Vagina (tissue), 2 donors: Measurements from ENCODE around the gene HPGDS. TPM values are rescaled to one million over a fixed set of nuclear protein-coding genes. Genes with fewer than 3 reads are reported as not detected.
"Not testable (repeated sequence)": the region's sequence is repeated elsewhere in the genome, so short reads cannot be mapped to it uniquely, and the experiment has no call there.

ENCODE experiments used
- DNase-seq, 2 donors: peaks; one replicate each; pipeline ENCODE4 v3.0.0-alpha.2; 2017; ENCODE audit errors: extremely low spot score in 2 of 2
- H3K27ac ChIP-seq: fragments of 200-600 bp; sonication (generic); one replicate; pipeline ENCODE4 v1.5.1; 2019
- H3K27me3 ChIP-seq: fragments of 200-600 bp; sonication (generic); one replicate; pipeline ENCODE4 v1.5.1; 2019
- H3K36me3 ChIP-seq, 2 donors: fragments of 200-600 bp; sonication (generic); one replicate each; pipeline ENCODE4 v1.5.1; 2017 to 2019
- H3K4me1 ChIP-seq: fragments of 200-600 bp; sonication (generic); one replicate; pipeline ENCODE4 v1.5.1; 2019
- H3K4me3 ChIP-seq, 2 donors: fragments of 200-600 bp; sonication (generic); 1 replicate in 1 of 2; 2 replicates in 1 of 2; pipeline ENCODE4 v1.5.1; 2016 to 2019
- H3K9me3 ChIP-seq: fragments of 200-600 bp; sonication (generic); one replicate; pipeline ENCODE4 v1.5.1; 2019
- POLR2A ChIP-seq, 2 donors: fragments of 450-650 bp; IDR thresholded peaks; one replicate each; pipeline ENCODE4 v1.6.1; 2017; ENCODE audit warnings: antibody characterized with exemption in 2 of 2, mild to moderate bottlenecking in 2 of 2, moderate library complexity in 2 of 2
- POLR2AphosphoS5 ChIP-seq, 2 donors: sonication (generic); formaldehyde crosslinking; IDR thresholded peaks; one replicate each; pipeline ENCODE4 v1.9.0; 2017; ENCODE audit warnings: antibody characterized with exemption in 2 of 2, mild to moderate bottlenecking in 2 of 2, low read depth in 1 of 2; ENCODE audit not compliant: insufficient read depth in 1 of 2
- intact Hi-C: fragments of 100-400 bp; cut with DNase I; formaldehyde crosslinking; loops from one replicate; pipeline ENCODE4 v1.15.1; 2023
- total RNA-seq: library from RNA; depleted of rRNA; stranded (reverse); fragments of >200 nt; gene quantifications from one replicate; pipeline ENCODE4 v1.2.3, GENCODE V29; 2016
- TF ChIP-seq, protein P1 (sequence below), 3 experiments: fragments of 450-650 bp in 2 of 3; fragments of 200-600 bp in 1 of 3; sonication (generic) in 1 of 3; IDR thresholded peaks; one replicate each; pipeline ENCODE4 v1.5.1; 2017 to 2019; ENCODE audit warnings: antibody characterized with exemption in 3 of 3, mild to moderate bottlenecking in 2 of 3, moderate library complexity in 2 of 3

HPGDS gene
- total RNA-seq, 1 donor from 2014 or later: 0.98 TPM

DNA sequence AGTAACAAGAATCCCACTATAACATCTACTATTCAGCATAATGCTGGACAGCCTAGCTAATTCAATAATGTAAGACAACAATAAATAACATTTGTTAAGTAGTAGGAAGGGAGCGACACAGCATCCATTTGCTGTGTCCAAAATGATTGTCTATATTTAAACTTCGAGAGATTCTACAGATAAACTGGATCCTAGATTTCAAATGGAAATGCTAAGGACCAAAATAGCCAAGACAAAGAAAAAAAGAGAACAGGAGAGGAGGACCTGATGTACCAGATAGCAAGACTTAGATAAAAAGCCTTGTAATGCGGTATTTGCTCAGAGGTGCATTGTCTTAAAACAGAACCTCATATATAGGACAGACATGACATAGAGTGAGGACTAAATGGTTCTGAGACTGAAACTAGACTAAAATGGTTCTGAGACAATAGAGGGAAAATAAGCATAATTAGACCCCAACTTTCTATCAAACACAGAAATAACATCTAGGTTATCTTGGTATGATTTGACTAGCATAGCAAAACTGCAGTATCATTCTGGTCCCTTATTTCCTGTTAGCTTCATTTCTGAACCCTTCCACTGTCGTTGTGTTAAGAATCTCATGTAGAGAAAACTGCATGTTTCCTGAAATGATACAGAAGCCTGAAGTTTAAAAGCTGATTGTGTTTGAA, 3.8 kb downstream of the HPGDS start:
- TF ChIP-seq POLR2A (IDR thresholded peaks at IDR 0.05): no peak
- TF ChIP-seq, protein P1, sequence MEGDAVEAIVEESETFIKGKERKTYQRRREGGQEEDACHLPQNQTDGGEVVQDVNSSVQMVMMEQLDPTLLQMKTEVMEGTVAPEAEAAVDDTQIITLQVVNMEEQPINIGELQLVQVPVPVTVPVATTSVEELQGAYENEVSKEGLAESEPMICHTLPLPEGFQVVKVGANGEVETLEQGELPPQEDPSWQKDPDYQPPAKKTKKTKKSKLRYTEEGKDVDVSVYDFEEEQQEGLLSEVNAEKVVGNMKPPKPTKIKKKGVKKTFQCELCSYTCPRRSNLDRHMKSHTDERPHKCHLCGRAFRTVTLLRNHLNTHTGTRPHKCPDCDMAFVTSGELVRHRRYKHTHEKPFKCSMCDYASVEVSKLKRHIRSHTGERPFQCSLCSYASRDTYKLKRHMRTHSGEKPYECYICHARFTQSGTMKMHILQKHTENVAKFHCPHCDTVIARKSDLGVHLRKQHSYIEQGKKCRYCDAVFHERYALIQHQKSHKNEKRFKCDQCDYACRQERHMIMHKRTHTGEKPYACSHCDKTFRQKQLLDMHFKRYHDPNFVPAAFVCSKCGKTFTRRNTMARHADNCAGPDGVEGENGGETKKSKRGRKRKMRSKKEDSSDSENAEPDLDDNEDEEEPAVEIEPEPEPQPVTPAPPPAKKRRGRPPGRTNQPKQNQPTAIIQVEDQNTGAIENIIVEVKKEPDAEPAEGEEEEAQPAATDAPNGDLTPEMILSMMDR (IDR thresholded peaks at IDR 0.05): no peak
- TF ChIP-seq POLR2AphosphoS5 (IDR thresholded peaks at IDR 0.05; ENCODE audit: insufficient read depth in 1 of 2, low read depth in 1 of 2): no peak
- H3K36me3 ChIP-seq: no peaks in the 10 kb centered on the region
- H3K4me3 ChIP-seq: no peak overlapping the region
- intact Hi-C loops: no loop called here
- H3K27ac ChIP-seq: no peak overlapping the region
- no peaks in the 10 kb centered on the region for H3K4me1 ChIP-seq
- DNase-seq: no peak
- no peaks in the 10 kb centered on the region for H3K27me3 ChIP-seq
- H3K9me3 ChIP-seq: no peaks in the 10 kb centered on the region

- H3K27me3 ChIP-seq, H3K4me3 ChIP-seq, H3K27ac ChIP-seq, H3K4me1 ChIP-seq, H3K9me3 ChIP-seq, intact Hi-C loops, DNase-seq, H3K36me3 ChIP-seq: not testable (repeated sequence)
Observed at GRCh38 chr4:94336791-94337190, 5.8 kb downstream of the HPGDS start.

- no peak for DNase-seq
- H3K36me3 ChIP-seq: no peaks in the 10 kb centered on the region
- TF ChIP-seq, protein P1 (IDR thresholded peaks at IDR 0.05): no peak
- no peak for TF ChIP-seq POLR2AphosphoS5 (IDR thresholded peaks at IDR 0.05; ENCODE audit: insufficient read depth in 1 of 2, low read depth in 1 of 2)
- no peak for TF ChIP-seq POLR2A (IDR thresholded peaks at IDR 0.05)
- no peaks in the 10 kb centered on the region for H3K4me1 ChIP-seq
- intact Hi-C loops: no loop called here
- no peak overlapping the region for H3K4me3 ChIP-seq
- no peaks in the 10 kb centered on the region for H3K27me3 ChIP-seq
- H3K27ac ChIP-seq: no peak overlapping the region
- no peaks in the 10 kb centered on the region for H3K9me3 ChIP-seq
Observed at GRCh38 chr4:94336303-94336702, 6.3 kb downstream of the HPGDS start.

GRCh38 chr4:94334962-94335361, 7.7 kb downstream of the HPGDS start:
- no peak for DNase-seq
- no peak overlapping the region for H3K27ac ChIP-seq
- H3K4me3 ChIP-seq: no peak overlapping the region
- H3K4me1 ChIP-seq: no peaks in the 10 kb centered on the region
- no peaks in the 10 kb centered on the region for H3K27me3 ChIP-seq
- no peak for TF ChIP-seq POLR2AphosphoS5 (IDR thresholded peaks at IDR 0.05; ENCODE audit: insufficient read depth in 1 of 2, low read depth in 1 of 2)
- TF ChIP-seq POLR2A (IDR thresholded peaks at IDR 0.05): no peak
- TF ChIP-seq, protein P1 (IDR thresholded peaks at IDR 0.05): no peak
- intact Hi-C loops: no loop called here
- H3K9me3 ChIP-seq: no peaks in the 10 kb centered on the region
- no peaks in the 10 kb centered on the region for H3K36me3 ChIP-seq

DNA sequence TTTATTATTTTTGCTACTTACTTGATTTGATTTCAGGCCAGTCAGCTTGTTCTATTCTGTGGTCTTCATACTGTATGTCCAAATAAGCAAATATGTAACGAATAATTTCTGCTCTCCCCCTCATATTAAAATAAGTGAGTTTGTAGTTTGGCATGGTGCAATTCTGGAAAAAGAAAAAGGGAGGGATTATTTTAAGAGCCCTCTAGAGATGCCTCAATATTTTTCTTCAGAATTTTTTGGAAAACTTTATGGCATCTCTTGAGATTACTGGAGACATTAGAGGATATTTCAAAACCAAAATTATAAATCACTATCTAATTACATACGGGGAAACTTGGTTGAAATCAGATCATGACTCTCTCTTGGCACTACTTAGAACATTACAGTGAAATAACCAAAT, 8.2 kb downstream of the HPGDS start:
- Histone ChIP-seq H3K4me1 (no peaks in the 10 kb centered on the region), H3K4me3 (no peak overlapping the region), H3K27ac (no peak overlapping the region), H3K9me3 (no peaks in the 10 kb centered on the region), H3K36me3 (no peaks in the 10 kb centered on the region), H3K27me3 (no peaks in the 10 kb centered on the region)
- TF ChIP-seq POLR2A (IDR thresholded peaks at IDR 0.05) (no peak), POLR2AphosphoS5 (IDR thresholded peaks at IDR 0.05; ENCODE audit: insufficient read depth in 1 of 2, low read depth in 1 of 2) (no peak)
- TF ChIP-seq, protein P1 (IDR thresholded peaks at IDR 0.05): no peak
- intact Hi-C loops: no loop called here
- no peak for DNase-seq
